ENCODE results near the gene DHFR.

- TF ChIP-seq CTCF (IDR thresholded peaks at IDR 0.05): no peak
- no peak for TF ChIP-seq POLR2AphosphoS5 (IDR thresholded peaks at IDR 0.05)
- no peak for TF ChIP-seq POLR2A (IDR thresholded peaks at IDR 0.05)
Observed at GRCh38 chr5:80704221-80704620, 49.4 kb upstream of the DHFR start.
